Measurements from ENCODE around the gene OR6M1. TPM values are rescaled to one million over a fixed set of nuclear protein-coding genes. Genes with fewer than 3 reads are reported as not detected.

Gene OR6M1
- polyA plus RNA-seq, 2 donors: not detected

- Histone ChIP-seq H3K36me3 (ENCODE audit: control insufficient read depth in 2 of 2, insufficient read depth in 2 of 2, low read length in 1 of 2) (no peaks in the 10 kb centered on the region), H3K27me3 (ENCODE audit: control insufficient read depth in 1 of 2, insufficient read depth in 2 of 2, low read length in 2 of 2) (no peaks in the 10 kb centered on the region), H3K27ac (ENCODE audit: low read depth in 2 of 2, low read length in 1 of 2) (no peak overlapping the region), H3K9me3 (ENCODE audit: control insufficient read depth in 2 of 2, insufficient read depth in 1 of 2, low read depth in 1 of 2, low read length in 1 of 2) (no peaks in the 10 kb centered on the region), H3K4me3 (ENCODE audit: low read depth in 1 of 2, low read length in 2 of 2) (no peak overlapping the region), H3K4me1 (ENCODE audit: control insufficient read depth in 2 of 2, insufficient read depth in 2 of 2, low read length in 1 of 2) (no peaks in the 10 kb centered on the region)
- WGBS, 2 donors: 80 to 97% methylated on average over 1 of the region's 1 CpG
Measured at GRCh38 chr11:123796226-123796625, 9.9 kb downstream of the OR6M1 start.

GRCh38 chr11:123783536-123783935 is 22.6 kb downstream of the OR6M1 start:
- H3K4me3 ChIP-seq (ENCODE audit: low read depth in 1 of 2, low read length in 2 of 2): no peak overlapping the region

GRCh38 chr11:123778511-123778910 is 27.6 kb downstream of the OR6M1 start:
- H3K27me3 ChIP-seq (ENCODE audit: control insufficient read depth in 1 of 2, insufficient read depth in 2 of 2, low read length in 2 of 2): no peaks in the 10 kb centered on the region
- H3K36me3 ChIP-seq (ENCODE audit: control insufficient read depth in 2 of 2, insufficient read depth in 2 of 2, low read length in 1 of 2): no peaks in the 10 kb centered on the region
- no peaks in the 10 kb centered on the region for H3K9me3 ChIP-seq (ENCODE audit: control insufficient read depth in 2 of 2, insufficient read depth in 1 of 2, low read depth in 1 of 2, low read length in 1 of 2)
- 84 to 90% methylated on average over 1 of the region's 1 CpG for WGBS, 2 donors
- H3K4me1 ChIP-seq (ENCODE audit: control insufficient read depth in 2 of 2, insufficient read depth in 2 of 2, low read length in 1 of 2): no peaks in the 10 kb centered on the region
- H3K27ac ChIP-seq (ENCODE audit: low read depth in 2 of 2, low read length in 1 of 2): no peak overlapping the region
- no peak overlapping the region for H3K4me3 ChIP-seq (ENCODE audit: low read depth in 1 of 2, low read length in 2 of 2)

More at GRCh38 chr11:123783536-123783935, 22.6 kb downstream of the OR6M1 start:
- no peaks in the 10 kb centered on the region for H3K4me1 ChIP-seq (ENCODE audit: control insufficient read depth in 2 of 2, insufficient read depth in 2 of 2, low read length in 1 of 2)
- H3K27me3 ChIP-seq (ENCODE audit: control insufficient read depth in 1 of 2, insufficient read depth in 2 of 2, low read length in 2 of 2): no peaks in the 10 kb centered on the region
- no peak overlapping the region for H3K27ac ChIP-seq (ENCODE audit: low read depth in 2 of 2, low read length in 1 of 2)
- WGBS, 2 donors: 59 to 64% methylated on average over 1 of the region's 1 CpG
- no peaks in the 10 kb centered on the region for H3K9me3 ChIP-seq (ENCODE audit: control insufficient read depth in 2 of 2, insufficient read depth in 1 of 2, low read depth in 1 of 2, low read length in 1 of 2)
- H3K36me3 ChIP-seq (ENCODE audit: control insufficient read depth in 2 of 2, insufficient read depth in 2 of 2, low read length in 1 of 2): no peaks in the 10 kb centered on the region

- WGBS, 2 donors: 38 to 52% methylated on average over 4 of the region's 4 CpGs
- H3K4me3 ChIP-seq (ENCODE audit: low read depth in 1 of 2, low read length in 2 of 2): no peak overlapping the region
Measured at GRCh38 chr11:123775715-123776549, 30.2 kb downstream of the OR6M1 start.

GRCh38 chr11:123775289-123775688 is 30.9 kb downstream of the OR6M1 start:
- Histone ChIP-seq H3K4me1 (ENCODE audit: control insufficient read depth in 2 of 2, insufficient read depth in 2 of 2, low read length in 1 of 2) (no peaks in the 10 kb centered on the region), H3K4me3 (ENCODE audit: low read depth in 1 of 2, low read length in 2 of 2) (no peak overlapping the region), H3K36me3 (ENCODE audit: control insufficient read depth in 2 of 2, insufficient read depth in 2 of 2, low read length in 1 of 2) (no peaks in the 10 kb centered on the region), H3K27me3 (ENCODE audit: control insufficient read depth in 1 of 2, insufficient read depth in 2 of 2, low read length in 2 of 2) (no peaks in the 10 kb centered on the region), H3K27ac (ENCODE audit: low read depth in 2 of 2, low read length in 1 of 2) (no peak overlapping the region), H3K9me3 (ENCODE audit: control insufficient read depth in 2 of 2, insufficient read depth in 1 of 2, low read depth in 1 of 2, low read length in 1 of 2) (no peaks in the 10 kb centered on the region)
- 61 to 74% methylated on average over 1 of the region's 1 CpG for WGBS, 2 donors

More at GRCh38 chr11:123775715-123776549, 30.2 kb downstream of the OR6M1 start:
- Histone ChIP-seq H3K9me3 (ENCODE audit: control insufficient read depth in 2 of 2, insufficient read depth in 1 of 2, low read depth in 1 of 2, low read length in 1 of 2) (no peaks in the 10 kb centered on the region), H3K4me1 (ENCODE audit: control insufficient read depth in 2 of 2, insufficient read depth in 2 of 2, low read length in 1 of 2) (no peaks in the 10 kb centered on the region), H3K36me3 (ENCODE audit: control insufficient read depth in 2 of 2, insufficient read depth in 2 of 2, low read length in 1 of 2) (no peaks in the 10 kb centered on the region), H3K27ac (ENCODE audit: low read depth in 2 of 2, low read length in 1 of 2) (no peak overlapping the region), H3K27me3 (ENCODE audit: control insufficient read depth in 1 of 2, insufficient read depth in 2 of 2, low read length in 2 of 2) (no peaks in the 10 kb centered on the region)

- no peaks in the 10 kb centered on the region for H3K27me3 ChIP-seq (ENCODE audit: control insufficient read depth in 1 of 2, insufficient read depth in 2 of 2, low read length in 2 of 2)
- no peak overlapping the region for H3K4me3 ChIP-seq (ENCODE audit: low read depth in 1 of 2, low read length in 2 of 2)
- no peaks in the 10 kb centered on the region for H3K9me3 ChIP-seq (ENCODE audit: control insufficient read depth in 2 of 2, insufficient read depth in 1 of 2, low read depth in 1 of 2, low read length in 1 of 2)
- H3K27ac ChIP-seq (ENCODE audit: low read depth in 2 of 2, low read length in 1 of 2): no peak overlapping the region
- H3K36me3 ChIP-seq (ENCODE audit: control insufficient read depth in 2 of 2, insufficient read depth in 2 of 2, low read length in 1 of 2): no peaks in the 10 kb centered on the region
- WGBS, 2 donors: 75 to 84% methylated on average over 1 of the region's 1 CpG
- no peaks in the 10 kb centered on the region for H3K4me1 ChIP-seq (ENCODE audit: control insufficient read depth in 2 of 2, insufficient read depth in 2 of 2, low read length in 1 of 2)
Measured at GRCh38 chr11:123773959-123774358, 32.2 kb downstream of the OR6M1 start.

GRCh38 chr11:123773026-123773425 is 33.1 kb downstream of the OR6M1 start:
- Histone ChIP-seq H3K4me1 (ENCODE audit: control insufficient read depth in 2 of 2, insufficient read depth in 2 of 2, low read length in 1 of 2) (no peaks in the 10 kb centered on the region), H3K4me3 (ENCODE audit: low read depth in 1 of 2, low read length in 2 of 2) (no peak overlapping the region), H3K27me3 (ENCODE audit: control insufficient read depth in 1 of 2, insufficient read depth in 2 of 2, low read length in 2 of 2) (no peaks in the 10 kb centered on the region), H3K9me3 (ENCODE audit: control insufficient read depth in 2 of 2, insufficient read depth in 1 of 2, low read depth in 1 of 2, low read length in 1 of 2) (no peaks in the 10 kb centered on the region), H3K36me3 (ENCODE audit: control insufficient read depth in 2 of 2, insufficient read depth in 2 of 2, low read length in 1 of 2) (no peaks in the 10 kb centered on the region), H3K27ac (ENCODE audit: low read depth in 2 of 2, low read length in 1 of 2) (no peak overlapping the region)
- 76 to 80% methylated on average over 2 of the region's 2 CpGs for WGBS, 2 donors

GRCh38 chr11:123771664-123772063 is 34.5 kb downstream of the OR6M1 start:
- no peaks in the 10 kb centered on the region for H3K36me3 ChIP-seq (ENCODE audit: control insufficient read depth in 2 of 2, insufficient read depth in 2 of 2, low read length in 1 of 2)
- 91 to 93% methylated on average over 3 of the region's 3 CpGs for WGBS, 2 donors
- no peaks in the 10 kb centered on the region for H3K27me3 ChIP-seq (ENCODE audit: control insufficient read depth in 1 of 2, insufficient read depth in 2 of 2, low read length in 2 of 2)
- H3K27ac ChIP-seq (ENCODE audit: low read depth in 2 of 2, low read length in 1 of 2): no peak overlapping the region
- H3K4me3 ChIP-seq (ENCODE audit: low read depth in 1 of 2, low read length in 2 of 2): no peak overlapping the region
- H3K4me1 ChIP-seq (ENCODE audit: control insufficient read depth in 2 of 2, insufficient read depth in 2 of 2, low read length in 1 of 2): no peaks in the 10 kb centered on the region
- no peaks in the 10 kb centered on the region for H3K9me3 ChIP-seq (ENCODE audit: control insufficient read depth in 2 of 2, insufficient read depth in 1 of 2, low read depth in 1 of 2, low read length in 1 of 2)

GRCh38 chr11:123770712-123771111 is 35.4 kb downstream of the OR6M1 start:
- Histone ChIP-seq H3K36me3 (ENCODE audit: control insufficient read depth in 2 of 2, insufficient read depth in 2 of 2, low read length in 1 of 2) (no peaks in the 10 kb centered on the region), H3K4me3 (ENCODE audit: low read depth in 1 of 2, low read length in 2 of 2) (no peak overlapping the region), H3K4me1 (ENCODE audit: control insufficient read depth in 2 of 2, insufficient read depth in 2 of 2, low read length in 1 of 2) (no peaks in the 10 kb centered on the region), H3K9me3 (ENCODE audit: control insufficient read depth in 2 of 2, insufficient read depth in 1 of 2, low read depth in 1 of 2, low read length in 1 of 2) (no peaks in the 10 kb centered on the region), H3K27ac (ENCODE audit: low read depth in 2 of 2, low read length in 1 of 2) (no peak overlapping the region), H3K27me3 (ENCODE audit: control insufficient read depth in 1 of 2, insufficient read depth in 2 of 2, low read length in 2 of 2) (no peaks in the 10 kb centered on the region)

- H3K27ac ChIP-seq (ENCODE audit: low read depth in 2 of 2, low read length in 1 of 2): no peak overlapping the region
- no peaks in the 10 kb centered on the region for H3K36me3 ChIP-seq (ENCODE audit: control insufficient read depth in 2 of 2, insufficient read depth in 2 of 2, low read length in 1 of 2)
- WGBS, 2 donors: 32 to 39% methylated on average over 1 of the region's 1 CpG
- no peaks in the 10 kb centered on the region for H3K9me3 ChIP-seq (ENCODE audit: control insufficient read depth in 2 of 2, insufficient read depth in 1 of 2, low read depth in 1 of 2, low read length in 1 of 2)
- H3K4me1 ChIP-seq (ENCODE audit: control insufficient read depth in 2 of 2, insufficient read depth in 2 of 2, low read length in 1 of 2): no peaks in the 10 kb centered on the region
- H3K4me3 ChIP-seq (ENCODE audit: low read depth in 1 of 2, low read length in 2 of 2): no peak overlapping the region
- H3K27me3 ChIP-seq (ENCODE audit: control insufficient read depth in 1 of 2, insufficient read depth in 2 of 2, low read length in 2 of 2): no peaks in the 10 kb centered on the region
Measured at GRCh38 chr11:123765601-123766000, 40.5 kb downstream of the OR6M1 start.

Measured in esophagus (tissue), 2 donors.